PC-9 (cell line): ENCODE results near the gene TMEM161A.

Experiments used
- CTCF ChIP-seq: fragments of 200-600 bp; sonication (generic); conservative IDR thresholded peaks from 2 replicates; pipeline ENCODE4 v1.6.1; 2017; ENCODE audit warnings: mixed run types, antibody characterized with exemption, mild to moderate bottlenecking, moderate library complexity
- EZH2 ChIP-seq: fragments of 200-600 bp; sonication (generic); IDR thresholded peaks from 2 replicates; pipeline ENCODE4 v1.8.0; 2017; ENCODE audit warnings: antibody characterized with exemption, low read depth

GRCh38 chr19:19071897-19072296 lies 66.4 kb downstream of the TMEM161A start:
- TF ChIP-seq CTCF (no peak), EZH2 (no peak)
